GM18507 (cell line): ENCODE data around the gene SWI5.
"Not testable (repeated sequence)": the region's sequence is repeated elsewhere in the genome, so short reads cannot be mapped to it uniquely, and the experiment has no call there.

Experiments used
- DNase-seq: peaks from one replicate; pipeline ENCODE4 v3.0.0; 2011; ENCODE audit warnings: low read depth; ENCODE audit not compliant: insufficient read length; ENCODE audit errors: extremely low spot score
- FAIRE-seq: peaks from 2 replicates; lab custom pipeline; 2011; peaks lifted over from hg19 to GRCh38; lab: Jason Lieb, UNC

The SWI5 gene

GRCh38 chr9:128276008-128276573 lies at the start of gene SWI5:
Gene SWI5 (plus strand): TSS chr9:128276276.
- DNase-seq: peak; percentile 97

GRCh38 chr9:128226412-128226801 lies 49.7 kb upstream of the SWI5 start:
- FAIRE-seq (no peak), DNase-seq (no peak)

More at GRCh38 chr9:128276008-128276573, at the start of gene SWI5:
- FAIRE-seq: peak; percentile 97

- FAIRE-seq, DNase-seq: not testable (repeated sequence)
Observed at GRCh38 chr9:128230897-128231296, 45.2 kb upstream of the SWI5 start.

- DNase-seq (no peak), FAIRE-seq (no peak)
Observed at GRCh38 chr9:128231638-128232527, 44.2 kb upstream of the SWI5 start.

GRCh38 chr9:128232528-128233428 lies 43.3 kb upstream of the SWI5 start:
- no peak for FAIRE-seq
- no peak for DNase-seq

GRCh38 chr9:128233817-128234406 lies 42.2 kb upstream of the SWI5 start:
- no peak for FAIRE-seq
- DNase-seq: no peak

- DNase-seq: no peak
- no peak for FAIRE-seq
Observed at GRCh38 chr9:128242124-128242523, 34.0 kb upstream of the SWI5 start.

GRCh38 chr9:128242828-128243214 lies 33.3 kb upstream of the SWI5 start:
- FAIRE-seq (no peak), DNase-seq (no peak)

- DNase-seq: no peak
- no peak for FAIRE-seq
Observed at GRCh38 chr9:128243215-128244018, 32.7 kb upstream of the SWI5 start.

- FAIRE-seq (no peak), DNase-seq (no peak)
Observed at GRCh38 chr9:128244091-128244836, 31.8 kb upstream of the SWI5 start.

- FAIRE-seq: no peak
Observed at GRCh38 chr9:128244837-128245231, 31.2 kb upstream of the SWI5 start.

GRCh38 chr9:128245421-128246151 lies 30.5 kb upstream of the SWI5 start:
- no peak for DNase-seq
- FAIRE-seq: no peak

More at GRCh38 chr9:128244837-128245231, 31.2 kb upstream of the SWI5 start:
- no peak for DNase-seq

- DNase-seq (no peak), FAIRE-seq (no peak)
Observed at GRCh38 chr9:128246471-128246870, 29.6 kb upstream of the SWI5 start.

- DNase-seq (no peak), FAIRE-seq (no peak)
Observed at GRCh38 chr9:128247226-128247803, 28.8 kb upstream of the SWI5 start.

- DNase-seq (no peak), FAIRE-seq (no peak)
Observed at GRCh38 chr9:128249558-128249907, 26.5 kb upstream of the SWI5 start.

GRCh38 chr9:128249908-128250838 lies 25.9 kb upstream of the SWI5 start:
- FAIRE-seq (peak; percentile 65), DNase-seq (peak; percentile 92)
